ENCODE data around the gene INCA1.

- TF ChIP-seq POLR2A (IDR thresholded peaks at IDR 0.05; ENCODE audit: low read length) (no peak), GATA1 (IDR thresholded peaks at IDR 0.05; ENCODE audit: low read depth, low read length) (no peak)
These were observed 45.1 kb upstream of the INCA1 start for GRCh38 chr17:5042157-5043022.

All from erythroblast (primary cell).